Measurements from ENCODE around the gene SNRPE.
"Not testable (repeated sequence)": the region's sequence is repeated elsewhere in the genome, so short reads cannot be mapped to it uniquely, and the experiment has no call there.

Gene SNRPE

DNA sequence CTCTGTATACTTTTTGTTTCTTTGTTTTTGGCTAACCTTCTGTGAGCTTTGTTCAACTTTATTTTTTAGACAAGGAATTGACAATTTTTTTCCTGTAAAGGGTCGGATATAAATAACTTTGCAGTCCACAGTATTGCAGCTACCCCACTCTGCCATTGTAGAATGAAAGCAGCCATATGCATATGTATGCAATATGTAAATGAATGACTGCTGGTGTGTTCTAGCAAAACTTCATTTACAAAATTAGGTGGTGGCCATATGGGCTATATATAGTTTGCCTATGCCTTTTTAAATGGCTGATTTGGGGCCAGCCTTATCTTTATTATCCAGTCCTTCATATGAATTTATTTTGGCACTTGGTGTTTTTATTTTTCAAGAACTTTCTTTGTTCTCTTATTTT lies 18.0 kb upstream of the SNRPE start:
- Histone ChIP-seq H3K79me1 (ENCODE audit: low read depth, low read length) (peaks cover 3% of the 10 kb centered on the region), H3K27me3 (ENCODE audit: control insufficient read depth in 3 of 3, insufficient read depth in 3 of 3, low read depth in 1 of 3, low read length in 3 of 3) (no peaks in the 10 kb centered on the region), H3K18ac (ENCODE audit: low read length) (no peak overlapping the region), H3K9me3 (replicated peaks in 1 of 2; ENCODE audit: control insufficient read depth in 2 of 2, insufficient read depth in 1 of 2, low read depth in 1 of 2, low read length in 2 of 2) (peaks cover 1 to 4% of the 10 kb centered on the region in 2 donors), H3K4ac (ENCODE audit: low read length) (no peak overlapping the region), H2BK15ac (ENCODE audit: low read length) (no peak overlapping the region), H3K27ac (replicated peaks; ENCODE audit: low read length) (no peak overlapping the region), H3K9ac (ENCODE audit: low read depth, low read length, poor library complexity) (no peak overlapping the region), H3K14ac (ENCODE audit: low read length) (no peak overlapping the region), H3K23ac (ENCODE audit: low read depth, low read length, poor library complexity) (no peak overlapping the region), H3K4me3 (ENCODE audit: low read length in 2 of 2) (no peak overlapping the region), H2BK120ac (ENCODE audit: low read depth, low read length) (no peak overlapping the region), H2BK12ac (ENCODE audit: low read length) (no peak overlapping the region), H4K8ac (ENCODE audit: low read depth, low read length) (no peak overlapping the region), H3K4me2 (ENCODE audit: insufficient read depth, low read length, poor library complexity, severe bottlenecking) (no peak overlapping the region), H4K91ac (ENCODE audit: low read depth, low read length, poor library complexity) (no peak overlapping the region), H2BK5ac (ENCODE audit: low read length) (no peak overlapping the region), H3K36me3 (replicated peaks in 1 of 2; ENCODE audit: control insufficient read depth in 2 of 2, insufficient read depth in 2 of 2, low read length in 2 of 2) (peaks cover 18 to 92% of the 10 kb centered on the region in 2 donors), H2AK5ac (ENCODE audit: low read depth, low read length) (no peak overlapping the region), H2AFZ (ENCODE audit: low read length) (no peak overlapping the region), H3K4me1 (ENCODE audit: control insufficient read depth in 2 of 2, insufficient read depth in 1 of 2, low read depth in 1 of 2, low read length in 2 of 2) (no peaks in the 10 kb centered on the region)
- DNase-seq (ENCODE audit: low spot score), result no peak
- no CpG with 5 or more reads among the region's 1 CpG for WGBS, 2 donors (ENCODE audit: extremely low coverage in 2 of 2, insufficient read length in 2 of 2, insufficient replicate concordance in 1 of 2)

GRCh38 chr1:203853112-203853511 lies 8.3 kb upstream of the SNRPE start:
- not testable (repeated sequence) for H3K18ac ChIP-seq (ENCODE audit: low read length); H3K14ac ChIP-seq (ENCODE audit: low read length); H2BK15ac ChIP-seq (ENCODE audit: low read length); H3K4ac ChIP-seq (ENCODE audit: low read length); H4K91ac ChIP-seq (ENCODE audit: low read depth, low read length, poor library complexity); H3K9ac ChIP-seq (ENCODE audit: low read depth, low read length, poor library complexity); H2AK5ac ChIP-seq (ENCODE audit: low read depth, low read length); H3K9me3 ChIP-seq (replicated peaks in 1 of 2; ENCODE audit: control insufficient read depth in 2 of 2, insufficient read depth in 1 of 2, low read depth in 1 of 2, low read length in 2 of 2); H3K27ac ChIP-seq (replicated peaks; ENCODE audit: low read length); H2AFZ ChIP-seq (ENCODE audit: low read length); H3K4me1 ChIP-seq (ENCODE audit: control insufficient read depth in 2 of 2, insufficient read depth in 1 of 2, low read depth in 1 of 2, low read length in 2 of 2); H2BK12ac ChIP-seq (ENCODE audit: low read length); H3K79me1 ChIP-seq (ENCODE audit: low read depth, low read length); H2BK120ac ChIP-seq (ENCODE audit: low read depth, low read length); H3K23ac ChIP-seq (ENCODE audit: low read depth, low read length, poor library complexity); DNase-seq (ENCODE audit: low spot score); H3K4me3 ChIP-seq (ENCODE audit: low read length in 2 of 2); H3K27me3 ChIP-seq (ENCODE audit: control insufficient read depth in 3 of 3, insufficient read depth in 3 of 3, low read depth in 1 of 3, low read length in 3 of 3); H2BK5ac ChIP-seq (ENCODE audit: low read length); H3K4me2 ChIP-seq (ENCODE audit: insufficient read depth, low read length, poor library complexity, severe bottlenecking); H4K8ac ChIP-seq (ENCODE audit: low read depth, low read length)
- H3K36me3 ChIP-seq (replicated peaks in 1 of 2; ENCODE audit: control insufficient read depth in 2 of 2, insufficient read depth in 2 of 2, low read length in 2 of 2), result peaks cover 19 to 85% of the 10 kb centered on the region in 2 donors

DNA sequence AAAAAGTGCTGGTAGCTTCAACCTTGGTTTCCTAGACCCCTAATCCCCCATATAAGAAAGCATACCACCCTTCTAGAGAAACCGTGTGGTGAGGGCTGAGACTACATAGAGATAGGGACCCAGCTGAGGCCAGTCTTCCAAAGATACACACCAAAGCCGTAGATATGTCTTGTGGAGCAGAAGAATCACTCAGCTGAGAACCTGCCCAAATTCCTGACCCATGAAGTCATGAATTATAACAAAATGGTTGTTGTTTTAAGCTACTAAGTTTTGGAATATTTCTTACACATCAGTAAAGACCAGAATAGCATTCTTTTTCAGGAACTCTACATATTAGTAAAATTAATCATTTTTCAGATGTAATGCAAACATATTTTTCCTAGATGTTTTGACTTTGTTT lies 3.3 kb upstream of the SNRPE start:
- Histone ChIP-seq H3K18ac (ENCODE audit: low read length) (no peak overlapping the region), H3K9ac (ENCODE audit: low read depth, low read length, poor library complexity) (no peak overlapping the region), H3K79me1 (ENCODE audit: low read depth, low read length) (no peaks in the 10 kb centered on the region), H3K4me3 (ENCODE audit: low read length in 2 of 2) (no peak overlapping the region), H3K4ac (ENCODE audit: low read length) (no peak overlapping the region), H2BK15ac (ENCODE audit: low read length) (no peak overlapping the region), H4K91ac (ENCODE audit: low read depth, low read length, poor library complexity) (no peak overlapping the region), H3K4me1 (ENCODE audit: control insufficient read depth in 2 of 2, insufficient read depth in 1 of 2, low read depth in 1 of 2, low read length in 2 of 2) (peaks cover 0 to 3% of the 10 kb centered on the region in 2 donors), H3K14ac (ENCODE audit: low read length) (no peak overlapping the region), H2BK12ac (ENCODE audit: low read length) (no peak overlapping the region), H3K9me3 (replicated peaks in 1 of 2; ENCODE audit: control insufficient read depth in 2 of 2, insufficient read depth in 1 of 2, low read depth in 1 of 2, low read length in 2 of 2) (no peaks in the 10 kb centered on the region), H2BK120ac (ENCODE audit: low read depth, low read length) (no peak overlapping the region), H2AFZ (ENCODE audit: low read length) (no peak overlapping the region), H2BK5ac (ENCODE audit: low read length) (no peak overlapping the region), H3K4me2 (ENCODE audit: insufficient read depth, low read length, poor library complexity, severe bottlenecking) (no peak overlapping the region), H2AK5ac (ENCODE audit: low read depth, low read length) (no peak overlapping the region), H3K27me3 (ENCODE audit: control insufficient read depth in 3 of 3, insufficient read depth in 3 of 3, low read depth in 1 of 3, low read length in 3 of 3) (no peaks in the 10 kb centered on the region), H4K8ac (ENCODE audit: low read depth, low read length) (no peak overlapping the region), H3K27ac (replicated peaks; ENCODE audit: low read length) (no peak overlapping the region), H3K36me3 (replicated peaks in 1 of 2; ENCODE audit: control insufficient read depth in 2 of 2, insufficient read depth in 2 of 2, low read length in 2 of 2) (peaks cover 2 to 42% of the 10 kb centered on the region in 2 donors), H3K23ac (ENCODE audit: low read depth, low read length, poor library complexity) (no peak overlapping the region)
- DNase-seq (ENCODE audit: low spot score), result no peak
- no CpG with 5 or more reads among the region's 2 CpGs for WGBS, 2 donors (ENCODE audit: extremely low coverage in 2 of 2, insufficient read length in 2 of 2, insufficient replicate concordance in 1 of 2)

GRCh38 chr1:203858975-203859374 lies 2.4 kb upstream of the SNRPE start:
- H4K8ac ChIP-seq (ENCODE audit: low read depth, low read length), result no peak overlapping the region
- H3K4me2 ChIP-seq (ENCODE audit: insufficient read depth, low read length, poor library complexity, severe bottlenecking), result no peak overlapping the region
- peaks cover 0 to 45% of the 10 kb centered on the region in 2 donors for H3K36me3 ChIP-seq (replicated peaks in 1 of 2; ENCODE audit: control insufficient read depth in 2 of 2, insufficient read depth in 2 of 2, low read length in 2 of 2)
- DNase-seq (ENCODE audit: low spot score), result no peak
- no peaks in the 10 kb centered on the region for H3K27me3 ChIP-seq (ENCODE audit: control insufficient read depth in 3 of 3, insufficient read depth in 3 of 3, low read depth in 1 of 3, low read length in 3 of 3)
- H2BK5ac ChIP-seq (ENCODE audit: low read length), result no peak overlapping the region
- no peak overlapping the region for H2BK15ac ChIP-seq (ENCODE audit: low read length)
- peaks cover 0 to 3% of the 10 kb centered on the region in 2 donors for H3K4me1 ChIP-seq (ENCODE audit: control insufficient read depth in 2 of 2, insufficient read depth in 1 of 2, low read depth in 1 of 2, low read length in 2 of 2)
- no peak overlapping the region for H4K91ac ChIP-seq (ENCODE audit: low read depth, low read length, poor library complexity)
- no peak overlapping the region for H3K14ac ChIP-seq (ENCODE audit: low read length)
- H3K9me3 ChIP-seq (replicated peaks in 1 of 2; ENCODE audit: control insufficient read depth in 2 of 2, insufficient read depth in 1 of 2, low read depth in 1 of 2, low read length in 2 of 2), result no peaks in the 10 kb centered on the region
- no CpG with 5 or more reads among the region's 4 CpGs for WGBS, 2 donors (ENCODE audit: extremely low coverage in 2 of 2, insufficient read length in 2 of 2, insufficient replicate concordance in 1 of 2)
- H3K4ac ChIP-seq (ENCODE audit: low read length), result no peak overlapping the region
- H2AK5ac ChIP-seq (ENCODE audit: low read depth, low read length), result no peak overlapping the region
- no peak overlapping the region for H3K27ac ChIP-seq (replicated peaks; ENCODE audit: low read length)
- no peak overlapping the region for H3K4me3 ChIP-seq (ENCODE audit: low read length in 2 of 2)
- H2AFZ ChIP-seq (ENCODE audit: low read length), result no peak overlapping the region
- no peak overlapping the region for H3K18ac ChIP-seq (ENCODE audit: low read length)
- H3K9ac ChIP-seq (ENCODE audit: low read depth, low read length, poor library complexity), result no peak overlapping the region
- no peak overlapping the region for H3K23ac ChIP-seq (ENCODE audit: low read depth, low read length, poor library complexity)
- H2BK120ac ChIP-seq (ENCODE audit: low read depth, low read length), result no peak overlapping the region
- no peaks in the 10 kb centered on the region for H3K79me1 ChIP-seq (ENCODE audit: low read depth, low read length)
- H2BK12ac ChIP-seq (ENCODE audit: low read length), result no peak overlapping the region
